ENCODE measurements around the gene C1orf198.
A peak's percentile ranks its signal among the peaks of the same experiment; 100 is the strongest.

Gene C1orf198, protein sequence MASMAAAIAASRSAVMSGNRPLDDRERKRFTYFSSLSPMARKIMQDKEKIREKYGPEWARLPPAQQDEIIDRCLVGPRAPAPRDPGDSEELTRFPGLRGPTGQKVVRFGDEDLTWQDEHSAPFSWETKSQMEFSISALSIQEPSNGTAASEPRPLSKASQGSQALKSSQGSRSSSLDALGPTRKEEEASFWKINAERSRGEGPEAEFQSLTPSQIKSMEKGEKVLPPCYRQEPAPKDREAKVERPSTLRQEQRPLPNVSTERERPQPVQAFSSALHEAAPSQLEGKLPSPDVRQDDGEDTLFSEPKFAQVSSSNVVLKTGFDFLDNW

DNA sequence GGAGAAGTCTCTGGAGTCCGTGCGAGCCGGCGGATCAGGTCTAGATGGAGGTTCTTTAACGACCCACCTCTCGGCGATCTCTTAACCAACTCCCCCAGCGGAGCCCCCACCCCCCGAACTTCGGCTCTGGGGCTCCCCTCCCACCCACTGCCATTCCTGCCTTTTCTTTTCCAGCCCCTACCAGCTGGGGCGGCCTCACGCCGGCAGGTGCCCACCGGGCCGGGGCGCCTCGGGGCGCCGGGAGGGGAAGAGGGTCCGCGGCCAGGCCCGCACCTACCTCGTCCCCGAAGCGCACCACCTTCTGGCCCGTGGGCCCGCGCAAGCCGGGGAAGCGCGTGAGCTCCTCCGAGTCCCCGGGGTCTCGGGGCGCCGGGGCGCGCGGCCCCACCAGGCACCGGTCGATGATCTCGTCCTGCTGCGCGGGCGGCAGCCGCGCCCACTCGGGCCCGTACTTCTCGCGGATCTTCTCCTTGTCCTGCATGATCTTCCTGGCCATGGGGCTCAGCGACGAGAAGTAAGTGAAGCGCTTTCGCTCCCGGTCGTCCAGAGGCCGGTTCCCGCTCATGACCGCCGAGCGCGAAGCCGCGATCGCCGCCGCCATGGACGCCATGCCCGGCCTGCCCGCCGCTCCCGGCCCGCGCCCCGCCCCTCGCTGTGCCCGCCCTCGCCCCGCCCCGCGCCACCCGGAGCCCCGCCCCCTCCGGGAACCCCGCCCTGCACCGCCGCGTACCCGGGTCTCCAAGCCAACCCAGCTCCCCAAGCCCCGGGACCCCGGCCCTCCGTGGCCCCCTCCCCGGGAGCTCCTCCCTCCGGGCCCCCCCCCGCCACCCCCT is at the start of gene C1orf198:
TSS of gene C1orf198 (minus strand) at position 619 of the 833 bp plus-strand sequence. CDS start at position 610, 9 bp downstream.
- DNase-seq: peak; percentile 72

GRCh38 chr1:230917284-230918135 is 49.2 kb upstream of the C1orf198 start:
- peak; percentile 69 for DNase-seq

GRCh38 chr1:230916587-230917283 is 48.4 kb upstream of the C1orf198 start:
- no peak for DNase-seq

DNA sequence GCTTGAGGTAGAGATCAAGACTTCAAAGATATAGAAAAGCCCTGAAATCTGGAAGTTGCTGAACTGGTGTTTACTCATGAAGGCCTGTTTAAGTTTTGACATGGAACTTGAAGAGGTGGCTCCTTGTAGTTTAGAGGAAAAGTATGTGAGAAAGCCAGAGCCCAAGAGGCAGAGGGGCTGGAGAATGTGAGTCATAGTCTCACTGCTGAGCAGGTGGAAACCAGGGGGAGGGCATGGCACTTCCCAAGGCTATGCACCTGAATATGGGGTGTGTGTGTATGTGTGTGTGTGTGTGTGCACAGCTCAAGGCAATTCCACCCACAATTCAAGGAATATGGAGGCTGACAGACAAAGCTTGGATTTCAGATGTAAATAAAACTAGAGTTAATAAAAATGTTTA is 46.8 kb upstream of the C1orf198 start:
- DNase-seq: no peak

DNA sequence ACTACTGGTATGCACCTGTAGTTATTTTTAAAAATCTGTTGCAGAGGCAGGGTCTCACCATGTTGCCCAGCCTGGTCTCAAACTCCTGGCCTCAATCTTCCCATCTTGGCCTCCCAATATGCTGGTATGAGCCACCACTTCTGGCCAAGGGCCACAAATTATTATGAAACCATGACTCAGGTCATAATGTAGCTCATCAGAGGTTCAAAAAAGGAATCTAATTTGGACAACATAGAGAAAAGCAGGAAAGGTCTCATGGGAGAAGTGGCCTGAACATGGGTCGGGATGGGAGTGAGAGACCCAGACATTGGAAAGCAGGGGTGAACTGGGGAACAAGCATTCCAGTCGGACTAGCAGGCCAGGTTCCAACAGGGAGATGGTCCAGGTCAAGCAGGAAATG is 45.2 kb upstream of the C1orf198 start:
- no peak for DNase-seq

DNA sequence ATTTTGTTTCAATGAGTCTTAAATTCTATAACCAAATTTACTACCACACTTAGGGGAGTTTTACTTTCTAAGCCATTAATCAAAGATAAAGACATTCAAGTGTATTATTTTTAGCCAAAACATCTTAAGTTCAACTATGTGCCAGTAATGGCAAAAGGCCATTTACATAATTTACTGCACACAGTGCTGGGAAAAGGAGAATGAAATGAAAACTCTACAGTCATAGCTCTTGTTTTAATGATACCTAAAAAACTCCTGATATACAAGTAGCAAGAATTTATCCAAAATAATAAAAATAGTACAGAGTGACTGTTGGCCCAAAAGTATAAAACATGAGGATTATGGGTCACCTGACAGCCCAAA is 42.4 kb upstream of the C1orf198 start:
- DNase-seq: no peak

DNA sequence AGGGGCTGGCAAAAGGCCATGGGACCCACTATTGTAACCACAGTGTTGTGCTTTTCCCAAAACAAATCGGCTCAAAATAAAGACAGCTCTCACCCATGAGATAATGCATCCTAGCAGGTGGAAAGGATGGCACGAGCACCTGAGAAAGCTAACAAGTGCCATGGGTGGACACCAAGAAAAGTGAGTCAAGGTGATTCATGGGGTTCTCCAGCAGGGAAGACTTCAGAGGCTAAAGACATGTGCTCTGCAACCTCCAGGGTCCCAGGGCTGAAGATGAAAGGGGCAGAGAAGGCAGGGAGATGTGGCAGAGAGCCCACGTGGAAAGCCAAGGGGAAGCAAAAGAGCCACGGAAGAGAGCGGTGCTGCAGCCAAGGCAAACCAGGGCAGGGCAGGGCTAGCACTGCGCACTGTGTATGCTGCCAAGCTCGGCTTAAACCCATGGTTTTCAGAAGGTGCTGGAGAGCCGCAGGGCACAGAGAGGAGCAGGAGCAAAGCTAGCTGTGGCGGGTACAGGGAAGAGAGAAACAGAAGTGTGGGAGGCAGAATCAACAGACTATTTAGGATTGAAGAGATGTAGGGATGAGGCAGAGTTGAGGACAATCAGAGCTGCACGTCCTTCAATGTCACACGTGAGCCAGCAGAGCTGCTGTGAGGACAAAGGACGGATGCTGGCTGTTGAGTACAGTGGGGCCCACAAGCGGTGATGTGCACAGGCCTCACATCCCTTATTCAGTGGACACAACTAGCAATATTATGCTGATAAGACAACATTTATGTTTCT is 41.8 kb upstream of the C1orf198 start:
- DNase-seq: no peak

DNA sequence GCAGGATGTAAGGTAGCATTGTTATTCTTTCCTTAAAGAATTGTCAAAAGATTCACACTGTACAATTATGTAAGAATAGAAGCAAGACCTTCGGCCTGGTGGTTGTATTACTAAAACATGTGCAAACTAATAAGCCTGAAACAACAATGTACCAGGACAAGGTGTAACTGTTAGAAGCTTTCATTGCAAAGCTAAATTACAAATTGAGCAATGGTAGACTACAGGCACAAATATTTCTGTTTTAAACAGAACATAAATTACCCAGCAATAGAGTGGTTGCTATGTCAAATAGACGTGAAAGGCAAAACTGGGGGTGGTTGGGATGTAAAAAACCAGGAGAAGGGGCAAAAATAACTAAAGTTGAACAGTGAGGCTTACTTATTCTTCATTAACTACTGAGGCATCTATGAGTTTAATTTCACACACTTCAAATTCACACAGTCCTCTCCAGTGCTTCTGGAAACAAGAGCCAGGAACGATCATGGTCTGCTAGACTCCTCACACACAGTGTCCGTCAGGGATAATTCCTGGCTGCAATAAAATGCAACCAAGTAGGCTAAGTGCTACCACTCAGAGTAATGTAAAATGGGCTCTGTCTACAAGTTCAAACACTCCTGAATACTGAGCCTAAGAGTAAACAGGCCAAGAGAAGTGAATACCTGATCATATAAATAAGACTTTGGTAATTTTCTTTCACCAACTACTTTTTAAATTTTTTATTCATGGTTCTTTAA is 39.3 kb upstream of the C1orf198 start:
- DNase-seq: no peak

- no peak for DNase-seq
Observed at GRCh38 chr1:230906226-230906625, 37.9 kb upstream of the C1orf198 start.

DNA sequence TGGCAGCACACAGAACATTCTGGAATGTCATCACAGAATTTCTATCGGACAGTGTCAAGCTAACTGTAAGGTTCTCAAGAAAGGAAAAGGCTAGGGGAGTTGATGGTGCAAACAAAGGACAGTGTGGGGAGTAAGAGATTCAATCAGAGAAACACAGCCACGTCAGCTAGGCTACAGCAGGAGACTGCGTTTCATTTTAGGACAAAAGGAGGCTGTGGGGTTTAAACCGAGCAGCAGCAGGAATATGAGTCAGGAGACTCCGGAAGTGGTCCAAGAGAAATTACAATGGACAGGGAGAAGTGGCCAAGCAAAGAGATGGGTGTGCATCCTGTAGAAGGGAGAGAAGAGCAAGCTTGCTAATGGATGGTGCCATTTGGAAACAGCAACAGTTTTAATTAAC is 37.4 kb upstream of the C1orf198 start:
- DNase-seq: no peak

GRCh38 chr1:230902349-230902923 is 34.1 kb upstream of the C1orf198 start:
- DNase-seq: no peak

- no peak for DNase-seq
Observed at GRCh38 chr1:230901671-230902070, 33.4 kb upstream of the C1orf198 start.

DNA sequence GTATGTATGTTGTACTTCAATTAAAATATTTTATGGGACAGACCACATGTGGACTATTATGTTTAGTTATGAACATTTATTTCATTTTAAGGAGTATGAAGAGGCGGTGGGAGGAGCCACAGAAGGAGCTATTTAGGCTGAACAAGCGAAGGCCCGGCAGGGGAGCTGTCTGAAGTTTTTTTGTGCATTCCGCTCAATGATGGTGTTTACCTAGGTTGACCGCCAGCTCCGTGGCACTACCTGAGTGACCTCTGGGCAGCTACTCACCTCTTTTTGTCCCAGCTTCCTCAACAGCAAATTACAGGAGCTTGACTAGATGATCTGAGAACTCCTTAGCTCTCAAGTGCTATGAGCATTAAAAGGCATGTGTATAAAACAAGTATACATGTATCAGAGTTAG is 32.7 kb upstream of the C1orf198 start:
- no peak for DNase-seq

GRCh38 chr1:230899841-230900251 is 31.5 kb upstream of the C1orf198 start:
- no peak for DNase-seq

- DNase-seq: no peak
Observed at GRCh38 chr1:230898748-230899147, 30.4 kb upstream of the C1orf198 start.

- no peak for DNase-seq
Observed at GRCh38 chr1:230898144-230898543, 29.8 kb upstream of the C1orf198 start.

DNA sequence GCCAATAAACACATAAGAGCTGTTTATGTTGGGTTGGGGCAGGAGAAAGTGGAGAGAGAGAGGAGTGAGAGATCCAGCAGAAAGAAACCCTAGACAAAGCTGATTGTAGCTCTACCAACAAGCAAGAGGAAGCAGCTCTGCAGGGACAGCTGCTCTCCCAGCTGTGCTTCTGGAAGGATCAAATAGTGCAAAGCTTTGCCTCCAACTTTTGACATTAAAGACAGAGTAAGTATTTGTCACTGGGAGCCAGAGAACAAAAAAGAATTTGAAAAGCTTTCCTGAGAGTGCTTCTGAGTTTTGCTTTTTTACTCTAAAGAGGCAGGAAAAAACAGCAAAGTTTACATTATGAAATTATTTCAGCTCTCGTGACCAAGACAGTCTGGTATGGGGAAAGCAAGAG is 28.5 kb upstream of the C1orf198 start:
- no peak for DNase-seq

- no peak for DNase-seq
Observed at GRCh38 chr1:230895452-230895851, 27.1 kb upstream of the C1orf198 start.

DNA sequence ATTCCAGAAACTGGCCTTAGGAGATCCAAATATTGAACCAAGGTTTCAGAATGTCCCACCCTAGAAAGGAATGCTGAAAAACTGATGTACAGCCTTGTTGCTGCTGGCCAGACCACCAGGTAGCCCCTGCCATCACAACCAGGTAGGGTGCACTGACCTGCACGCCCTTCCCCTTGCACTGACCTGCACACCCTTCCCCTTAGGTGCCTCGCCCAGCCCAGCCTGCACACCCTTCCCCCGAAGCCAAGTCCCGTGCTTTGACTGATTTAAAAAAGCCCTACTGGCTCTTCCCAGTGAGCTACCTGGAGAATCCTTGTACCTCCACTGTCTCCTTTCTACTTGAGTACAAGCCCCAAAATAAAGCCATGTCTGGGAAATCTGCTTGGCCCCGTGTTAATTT is 26.3 kb upstream of the C1orf198 start:
- no peak for DNase-seq

- no peak for DNase-seq
Observed at GRCh38 chr1:230894032-230894431, 25.7 kb upstream of the C1orf198 start.

DNA sequence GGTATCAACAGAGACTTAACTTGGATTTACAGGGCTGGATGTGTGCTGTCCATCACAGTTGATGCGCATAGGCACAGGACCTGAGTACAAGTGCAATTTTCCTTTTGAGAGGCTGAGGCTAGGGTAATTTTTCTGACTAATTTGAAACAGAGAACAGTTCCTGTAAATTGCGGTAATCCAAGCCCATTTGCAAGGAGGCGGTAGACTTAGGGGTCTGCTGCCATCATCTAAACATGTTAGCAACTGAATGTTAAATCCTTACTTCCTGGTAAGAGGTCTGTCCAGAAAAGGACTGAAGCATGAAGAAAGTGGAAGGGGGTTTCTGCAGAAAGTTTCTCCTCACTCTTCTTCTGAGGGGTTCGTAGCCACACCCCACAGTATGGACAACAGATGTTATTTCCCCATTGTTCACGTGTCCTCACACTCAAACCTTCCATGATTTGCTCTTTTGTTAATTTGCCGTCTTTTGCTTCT is 23.7 kb upstream of the C1orf198 start:
- no peak for DNase-seq
